Cardiac fibroblast (primary cell): ENCODE results near the gene PLET1.
"Not testable (repeated sequence)": the region's sequence is repeated elsewhere in the genome, so short reads cannot be mapped to it uniquely, and the experiment has no call there.

Source experiments
- DNase-seq, 2 donors: peaks; one replicate each; pipeline versions ENCODE4 v3.0.0 to v3.0.0-alpha.2; 2010; ENCODE audit warnings: low read depth in 2 of 2
- H3K4me3 ChIP-seq, 2 donors: replicated peaks in 1 of 2; 1 replicate in 1 of 2; 2 replicates in 1 of 2; pipeline ENCODE4 v1.5.1; 2011; ENCODE audit warnings: low read depth in 2 of 2, low read length in 2 of 2, mild to moderate bottlenecking in 2 of 2, moderate library complexity in 1 of 2
- TF ChIP-seq, protein P1 (sequence below): IDR thresholded peaks from one replicate; pipeline ENCODE4 v1.5.1; 2011; ENCODE audit warnings: low read depth, mild to moderate bottlenecking, low read length, inconsistent platforms

The PLET1 gene

GRCh38 chr11:112212710-112213109 is 48.0 kb downstream of the PLET1 start:
- H3K4me3 ChIP-seq = no peak overlapping the region
- peak in 1 of 2 donors; percentile 45 for DNase-seq
- TF ChIP-seq, protein P1, sequence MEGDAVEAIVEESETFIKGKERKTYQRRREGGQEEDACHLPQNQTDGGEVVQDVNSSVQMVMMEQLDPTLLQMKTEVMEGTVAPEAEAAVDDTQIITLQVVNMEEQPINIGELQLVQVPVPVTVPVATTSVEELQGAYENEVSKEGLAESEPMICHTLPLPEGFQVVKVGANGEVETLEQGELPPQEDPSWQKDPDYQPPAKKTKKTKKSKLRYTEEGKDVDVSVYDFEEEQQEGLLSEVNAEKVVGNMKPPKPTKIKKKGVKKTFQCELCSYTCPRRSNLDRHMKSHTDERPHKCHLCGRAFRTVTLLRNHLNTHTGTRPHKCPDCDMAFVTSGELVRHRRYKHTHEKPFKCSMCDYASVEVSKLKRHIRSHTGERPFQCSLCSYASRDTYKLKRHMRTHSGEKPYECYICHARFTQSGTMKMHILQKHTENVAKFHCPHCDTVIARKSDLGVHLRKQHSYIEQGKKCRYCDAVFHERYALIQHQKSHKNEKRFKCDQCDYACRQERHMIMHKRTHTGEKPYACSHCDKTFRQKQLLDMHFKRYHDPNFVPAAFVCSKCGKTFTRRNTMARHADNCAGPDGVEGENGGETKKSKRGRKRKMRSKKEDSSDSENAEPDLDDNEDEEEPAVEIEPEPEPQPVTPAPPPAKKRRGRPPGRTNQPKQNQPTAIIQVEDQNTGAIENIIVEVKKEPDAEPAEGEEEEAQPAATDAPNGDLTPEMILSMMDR = no peak

GRCh38 chr11:112212290-112212689 is 48.4 kb downstream of the PLET1 start:
- TF ChIP-seq, protein P1 = no peak
- H3K4me3 ChIP-seq = no peak overlapping the region
- no peak for DNase-seq

DNA sequence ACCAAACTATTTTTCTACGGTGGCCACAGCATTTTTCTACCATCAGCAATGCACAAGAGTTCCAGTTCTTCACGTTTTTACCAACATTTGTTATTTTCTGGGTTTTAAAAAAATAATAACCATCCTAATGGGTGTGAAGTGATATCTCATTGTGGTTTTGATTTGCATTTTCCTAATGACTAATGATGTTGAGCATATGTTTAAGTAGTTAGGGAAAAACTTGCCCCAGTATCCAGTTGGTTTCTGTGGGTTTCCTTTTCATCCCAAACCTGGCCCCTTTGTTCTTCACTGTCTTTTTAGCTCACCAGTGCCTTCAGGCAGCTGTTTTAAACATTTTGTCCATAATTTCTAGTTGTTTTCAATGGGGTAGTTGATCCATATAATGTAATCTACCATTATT is 49.1 kb downstream of the PLET1 start:
- TF ChIP-seq, protein P1 = no peak
- no peak overlapping the region for H3K4me3 ChIP-seq
- DNase-seq = no peak

DNA sequence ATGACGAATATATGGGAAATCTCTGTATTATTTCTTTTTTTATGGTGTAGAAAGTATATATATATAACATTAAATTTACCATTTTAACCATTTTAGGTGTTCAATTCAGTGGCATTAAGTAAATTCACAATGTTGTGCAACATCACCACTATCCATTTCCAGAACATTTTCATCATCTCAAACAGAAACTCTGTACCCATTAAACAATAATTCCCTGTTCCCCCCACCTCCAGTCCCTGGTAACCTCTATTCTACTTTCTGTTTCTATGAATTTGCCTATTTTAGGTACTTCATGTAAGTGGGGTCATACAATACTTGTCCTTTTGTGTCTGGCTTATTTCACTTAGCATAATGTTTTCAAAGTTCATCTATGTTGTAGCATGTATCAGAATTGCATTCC is 49.8 kb downstream of the PLET1 start:
- TF ChIP-seq, protein P1 = no peak
- no peak for DNase-seq
- no peak overlapping the region for H3K4me3 ChIP-seq

GRCh38 chr11:112206071-112206470 is 54.6 kb downstream of the PLET1 start:
- TF ChIP-seq, protein P1 = no peak
- H3K4me3 ChIP-seq = no peak overlapping the region
- no peak for DNase-seq

DNA sequence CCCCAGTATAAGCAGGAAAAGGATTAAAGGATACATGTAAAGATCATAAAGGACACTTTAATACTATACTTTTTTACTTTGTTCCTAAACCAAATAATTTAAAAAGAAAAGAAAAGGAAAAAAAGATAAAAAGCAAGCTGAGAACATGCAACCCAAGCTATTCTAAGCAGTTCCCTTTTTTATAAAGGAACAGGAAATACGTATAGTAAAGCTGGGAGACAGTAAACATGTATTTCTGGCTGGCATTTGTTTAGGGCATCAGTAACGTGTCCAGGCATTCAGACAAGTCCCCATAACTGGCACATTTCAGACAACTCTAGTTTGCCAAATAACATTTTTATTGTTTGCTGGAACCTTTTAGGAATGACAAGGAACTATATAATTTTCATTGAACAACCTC is 60.4 kb downstream of the PLET1 start:
- H3K4me3 ChIP-seq = no peak overlapping the region
- TF ChIP-seq, protein P1 = no peak
- no peak for DNase-seq

DNA sequence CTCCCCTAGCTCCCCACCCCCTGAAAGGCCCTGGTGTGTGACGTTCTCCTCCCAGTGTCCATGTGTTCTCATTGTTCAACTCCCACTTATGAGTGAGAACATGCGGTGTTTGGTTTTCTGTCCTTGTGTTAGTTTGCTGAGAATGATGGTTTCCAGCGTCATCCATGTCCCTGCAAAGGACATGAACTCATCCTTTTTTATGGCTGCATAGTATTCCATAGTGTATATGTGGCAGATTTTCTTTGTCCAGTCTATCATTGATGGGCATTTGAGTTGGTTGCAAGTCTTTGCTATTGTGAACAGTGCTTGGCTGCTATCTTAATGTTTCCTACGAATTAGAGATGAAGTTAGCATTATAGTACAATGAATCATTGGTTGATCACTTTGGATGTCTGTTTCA is 61.6 kb downstream of the PLET1 start:
- not testable (repeated sequence) for DNase-seq, H3K4me3 ChIP-seq
